D721Med (cell line): ENCODE results near the gene SEPTIN3.
"Not testable (repeated sequence)": the region's sequence is repeated elsewhere in the genome, so short reads cannot be mapped to it uniquely, and the experiment has no call there.

Source experiments
- DNase-seq: peaks from one replicate; pipeline ENCODE4 v3.0.0; 2011; ENCODE audit warnings: low spot score; ENCODE audit not compliant: insufficient read length
- FAIRE-seq: peaks from 2 replicates; lab custom pipeline; 2011; peaks lifted over from hg19 to GRCh38; lab: Jason Lieb, UNC
- TF ChIP-seq, protein P1 (sequence below): IDR thresholded peaks from 2 replicates; pipeline ENCODE4 v1.5.1; 2012; ENCODE audit warnings: mild to moderate bottlenecking, control low read depth; ENCODE audit not compliant: insufficient read depth; ENCODE audit errors: missing control alignments

The SEPTIN3 gene

DNA sequence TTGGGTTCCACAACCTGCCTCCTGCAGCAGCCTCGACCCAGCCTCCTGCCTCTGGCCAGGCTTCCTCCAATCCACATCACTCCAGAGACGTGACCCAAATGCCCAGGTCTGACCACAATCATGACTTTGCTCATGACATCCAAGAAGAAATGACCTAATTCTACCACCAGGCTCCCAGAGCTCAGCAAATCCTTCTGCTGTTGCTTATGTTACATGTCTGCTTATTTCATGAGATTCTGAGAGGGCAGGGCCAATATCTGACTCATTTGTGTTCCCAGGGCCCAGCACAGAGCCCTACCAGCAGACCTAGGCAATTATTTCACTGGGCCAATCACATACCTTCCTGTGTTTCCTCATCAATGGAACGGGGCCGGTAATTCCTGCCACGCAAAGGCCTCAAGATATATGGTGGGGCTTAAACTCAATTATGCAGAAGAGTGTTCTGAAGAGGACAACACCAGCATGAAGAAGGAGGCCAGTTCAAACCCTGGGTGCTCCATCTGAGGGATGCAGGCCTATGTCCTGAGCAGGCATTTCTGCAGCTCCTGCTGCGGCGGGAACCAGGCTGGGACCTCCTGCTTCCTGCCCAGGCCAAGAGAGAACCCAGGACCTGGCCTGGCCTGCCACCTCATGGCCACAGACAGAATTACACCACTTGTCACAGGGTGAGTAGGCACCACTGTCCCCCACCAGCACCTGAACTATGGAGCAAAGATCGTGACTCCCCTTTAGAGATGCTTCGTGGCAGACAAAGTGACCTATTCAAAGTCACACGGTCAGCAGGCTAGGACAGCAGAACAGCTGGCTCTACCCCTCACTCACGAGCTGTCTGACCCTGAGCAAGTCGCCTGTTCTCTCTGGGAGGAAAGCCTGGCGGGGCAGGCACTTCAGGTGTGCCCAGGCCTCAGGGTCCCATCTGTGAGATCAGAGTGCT lies 28.1 kb upstream of the SEPTIN3 start:
- TF ChIP-seq, protein P1, sequence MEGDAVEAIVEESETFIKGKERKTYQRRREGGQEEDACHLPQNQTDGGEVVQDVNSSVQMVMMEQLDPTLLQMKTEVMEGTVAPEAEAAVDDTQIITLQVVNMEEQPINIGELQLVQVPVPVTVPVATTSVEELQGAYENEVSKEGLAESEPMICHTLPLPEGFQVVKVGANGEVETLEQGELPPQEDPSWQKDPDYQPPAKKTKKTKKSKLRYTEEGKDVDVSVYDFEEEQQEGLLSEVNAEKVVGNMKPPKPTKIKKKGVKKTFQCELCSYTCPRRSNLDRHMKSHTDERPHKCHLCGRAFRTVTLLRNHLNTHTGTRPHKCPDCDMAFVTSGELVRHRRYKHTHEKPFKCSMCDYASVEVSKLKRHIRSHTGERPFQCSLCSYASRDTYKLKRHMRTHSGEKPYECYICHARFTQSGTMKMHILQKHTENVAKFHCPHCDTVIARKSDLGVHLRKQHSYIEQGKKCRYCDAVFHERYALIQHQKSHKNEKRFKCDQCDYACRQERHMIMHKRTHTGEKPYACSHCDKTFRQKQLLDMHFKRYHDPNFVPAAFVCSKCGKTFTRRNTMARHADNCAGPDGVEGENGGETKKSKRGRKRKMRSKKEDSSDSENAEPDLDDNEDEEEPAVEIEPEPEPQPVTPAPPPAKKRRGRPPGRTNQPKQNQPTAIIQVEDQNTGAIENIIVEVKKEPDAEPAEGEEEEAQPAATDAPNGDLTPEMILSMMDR = peak; percentile 94
- DNase-seq (no peak), FAIRE-seq (no peak)

GRCh38 chr22:41943661-41944209 lies 25.5 kb upstream of the SEPTIN3 start:
- DNase-seq (no peak), FAIRE-seq (no peak)
- TF ChIP-seq, protein P1 = no peak

GRCh38 chr22:41946629-41947423 lies 22.4 kb upstream of the SEPTIN3 start, which contains the start of gene CENPM:
CENPM (minus strand) TSS chr22:41947152; CDS start chr22:41947076, 76 bp downstream.
- no peak for FAIRE-seq
- TF ChIP-seq, protein P1 = no peak
- DNase-seq = peak; percentile 36

DNA sequence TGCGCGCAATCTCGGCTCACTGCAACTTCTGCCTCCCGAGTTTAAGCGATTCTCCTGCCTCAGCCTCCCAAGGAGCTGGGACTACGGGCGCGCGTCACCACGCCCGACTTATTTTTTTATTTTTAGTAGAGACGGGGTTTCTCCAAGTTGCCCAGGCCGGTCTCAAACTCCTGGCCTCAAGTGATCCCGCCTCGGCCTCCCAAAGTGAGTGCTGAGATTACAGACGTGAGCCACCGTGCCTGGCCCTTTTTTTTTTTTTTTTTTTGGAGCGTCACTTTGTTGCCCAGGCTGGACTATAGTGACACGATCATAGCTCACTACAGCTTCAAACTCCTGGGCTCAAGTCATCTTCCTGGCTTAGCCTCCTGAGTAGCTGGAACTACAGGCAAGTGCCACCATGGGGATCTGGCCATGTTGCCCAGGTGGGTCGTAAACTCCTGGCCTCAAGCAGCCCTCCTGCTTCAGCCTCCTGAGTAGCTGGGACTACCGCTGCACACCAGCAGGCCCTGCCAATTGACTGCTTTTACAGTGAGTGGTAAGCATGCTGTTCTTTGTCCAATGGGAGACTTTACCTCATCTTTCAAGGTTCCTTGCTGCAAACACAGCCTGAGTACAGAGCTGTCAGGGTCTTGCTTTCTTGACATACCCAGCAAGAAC lies 21.7 kb upstream of the SEPTIN3 start:
- TF ChIP-seq, protein P1 = no peak
- DNase-seq = no peak
- FAIRE-seq = no peak

DNA sequence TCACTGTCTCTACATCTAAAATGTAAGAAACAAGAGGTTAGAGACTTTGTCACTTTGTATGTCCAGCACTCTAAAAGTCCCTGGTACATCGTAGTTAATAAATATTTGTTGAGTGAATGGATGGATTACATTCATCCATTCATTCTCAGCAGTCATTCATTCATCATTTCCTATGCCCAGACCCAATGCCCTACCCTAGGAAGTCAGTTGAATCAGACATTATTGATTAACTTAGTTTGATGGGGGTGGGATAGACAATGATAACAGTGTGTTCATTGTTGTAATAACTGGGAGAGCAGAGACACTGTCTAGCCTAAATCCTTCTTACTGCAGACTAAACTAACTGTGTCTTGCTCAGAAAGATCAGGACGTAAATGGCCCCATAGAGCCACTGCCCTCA lies 21.1 kb upstream of the SEPTIN3 start:
- TF ChIP-seq, protein P1 = no peak
- FAIRE-seq (no peak), DNase-seq (no peak)

DNA sequence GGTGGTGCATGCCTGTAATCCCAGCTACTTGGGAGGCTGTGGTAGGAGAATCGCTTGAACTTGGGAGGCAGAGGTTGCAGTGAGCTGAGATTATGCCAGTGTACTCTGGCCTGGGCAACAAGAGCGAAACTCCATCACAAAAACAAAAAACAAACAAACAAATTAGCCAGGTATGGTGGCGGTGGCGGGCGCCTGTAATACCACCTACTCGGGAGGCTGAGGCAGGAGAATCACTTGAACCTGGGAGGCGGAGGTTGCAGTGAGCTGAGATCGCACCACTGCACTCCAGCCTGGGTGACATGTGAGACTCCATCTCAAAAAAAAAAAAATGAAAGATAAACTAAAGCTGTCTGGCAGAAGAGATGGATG lies 20.3 kb upstream of the SEPTIN3 start:
- FAIRE-seq, DNase-seq: not testable (repeated sequence)
